K562 (cell line): ENCODE data around the gene CTXN1.

Experiments
- ATF3 ChIP-seq, 2 experiments: fragments of 450-650 bp in 1 of 2; sonication (generic) in 1 of 2; formaldehyde crosslinking in 1 of 2; IDR thresholded peaks in 1 of 2; conservative IDR thresholded peaks in 1 of 2; 2 replicates each; pipeline versions ENCODE4 v1.6.1 to v1.8.1; 2016 to 2023; ENCODE audit warnings: mild to moderate bottlenecking in 2 of 2, moderate library complexity in 2 of 2, inconsistent platforms in 1 of 2, missing genetic modification reagents in 1 of 2
- CBX5 ChIP-seq: IDR thresholded peaks from 2 replicates; pipeline ENCODE4 v1.6.1; 2014; ENCODE audit warnings: low read depth, borderline replicate concordance
- CEBPB ChIP-seq: fragments of 450-650 bp; IDR thresholded peaks from 2 replicates; pipeline ENCODE4 v1.6.1; 2016; ENCODE audit warnings: missing genetic modification characterization, missing compliant biosample characterization
- CTCF ChIP-seq, 3 experiments: IDR thresholded peaks in 2 of 3; conservative IDR thresholded peaks in 1 of 3; 2 replicates each; pipeline ENCODE4 v1.5.1; 2011 to 2012; ENCODE audit warnings: low read length in 3 of 3, mild to moderate bottlenecking in 3 of 3, control low read depth in 2 of 3, improper control_type of control experiment in 1 of 3, inconsistent platforms in 1 of 3, low read depth in 1 of 3, mixed read lengths in 1 of 3, moderate library complexity in 1 of 3; ENCODE audit not compliant: insufficient read depth in 2 of 3
- DLX4 ChIP-seq: fragments of 250-450 bp; sonication (Bioruptor Pico); IDR thresholded peaks from 2 replicates; pipeline ENCODE4 v1.6.1; 2021; ENCODE audit warnings: mild to moderate bottlenecking
- EP300 ChIP-seq: IDR thresholded peaks from 2 replicates; pipeline ENCODE4 v1.6.1; 2012; ENCODE audit warnings: low read length, improper control_type of control experiment
- EZH2 ChIP-seq: IDR thresholded peaks from 2 replicates; pipeline ENCODE4 v1.6.1; 2012; ENCODE audit warnings: low read depth, mild to moderate bottlenecking, inconsistent platforms, low read length, borderline replicate concordance
- FOXJ3 ChIP-seq: sonication (generic); formaldehyde crosslinking; IDR thresholded peaks from 2 replicates; pipeline ENCODE4 v1.4.0; 2020; ENCODE audit warnings: mild to moderate bottlenecking, missing genetic modification reagents
- ILF3 ChIP-seq: fragments of 450-650 bp; IDR thresholded peaks from 2 replicates; pipeline ENCODE4 v1.6.1; 2018; ENCODE audit warnings: antibody characterized with exemption, mild to moderate bottlenecking, moderate library complexity, borderline replicate concordance
- MYC ChIP-seq, 2 experiments: fragments of 250-450 bp in 1 of 2; sonication (Bioruptor Pico) in 1 of 2; IDR thresholded peaks; 2 replicates each; pipeline versions ENCODE4 v1.5.1 to v1.6.1; 2012 to 2021; ENCODE audit warnings: low read depth in 2 of 2, borderline replicate concordance in 1 of 2, improper control_type of control experiment in 1 of 2, low read length in 1 of 2, mild to moderate bottlenecking in 1 of 2, moderate library complexity in 1 of 2
- NEUROD1 ChIP-seq: fragments of 150-350 bp; IDR thresholded peaks from 2 replicates; pipeline ENCODE4 v1.6.1; 2014; ENCODE audit warnings: borderline replicate concordance, low read length, low read depth; ENCODE audit not compliant: partially characterized antibody
- RAD51 ChIP-seq: fragments of 450-650 bp; IDR thresholded peaks from 2 replicates; pipeline ENCODE4 v1.7.1; 2016; ENCODE audit warnings: low read depth, mild to moderate bottlenecking, borderline replicate concordance
- SPI1 ChIP-seq: IDR thresholded peaks from 2 replicates; pipeline ENCODE4 v1.6.1; 2011; ENCODE audit warnings: low read depth, low read length, control low read depth, borderline replicate concordance
- ZHX1 ChIP-seq: fragments of 150-350 bp; conservative IDR thresholded peaks from 2 replicates; pipeline ENCODE4 v1.6.1; 2014; ENCODE audit warnings: low read length

- TF ChIP-seq DLX4 (CRISPR knock-in tag) = no peak
- TF ChIP-seq CEBPB = no peak
- TF ChIP-seq SPI1 = no peak
- no peak for TF ChIP-seq ZHX1
- TF ChIP-seq MYC (IDR thresholded peaks at IDR 0.05; ENCODE audit: low read depth, low read length) = no peak; the same call in 1 of the 2 replicates
- no peak for TF ChIP-seq MYC (CRISPR knock-in tag; IDR thresholded peaks at IDR 0.05; ENCODE audit: borderline replicate concordance, low read depth)
- no peak for TF ChIP-seq NEUROD1
- no peak for TF ChIP-seq ILF3
- TF ChIP-seq EZH2 = no peak
- no peak for TF ChIP-seq EP300
- no peak for TF ChIP-seq ATF3 (IDR thresholded peaks at IDR 0.05)
- no peak for TF ChIP-seq ATF3 (CRISPR knock-in tag; conservative IDR thresholded peaks at IDR 0.05)
- TF ChIP-seq RAD51 = no peak
- no peak for TF ChIP-seq FOXJ3 (CRISPR knock-in tag)
- no peak for TF ChIP-seq CBX5
- no peak for TF ChIP-seq CTCF (IDR thresholded peaks at IDR 0.05 in 2 of 3, conservative IDR thresholded peaks at IDR 0.05 in 1 of 3; ENCODE audit: insufficient read depth in 2 of 3, low read depth in 1 of 3, low read length in 3 of 3)
Observed at GRCh38 chr19:7904074-7905020, 21.6 kb downstream of the CTXN1 start.
